AG09319 (cell line): Measurements from ENCODE around the gene CDH4.

Experiments
- DNase-seq: peaks from one replicate; pipeline ENCODE4 v3.0.0-alpha.2; 2010; ENCODE audit warnings: low read depth; ENCODE audit errors: extremely low read depth
- CTCF ChIP-seq: IDR thresholded peaks from 2 replicates; pipeline ENCODE4 v1.5.1; 2011; ENCODE audit warnings: low read depth, mild to moderate bottlenecking, inconsistent platforms, low read length, moderate library complexity

The CDH4 gene

GRCh38 chr20:61445138-61445537 lies 193.1 kb downstream of the CDH4 start:
- TF ChIP-seq CTCF, result no peak
- DNase-seq, result no peak

GRCh38 chr20:61445741-61446140 lies 193.7 kb downstream of the CDH4 start:
- no peak for DNase-seq
- no peak for TF ChIP-seq CTCF

GRCh38 chr20:61447952-61448351 lies 195.9 kb downstream of the CDH4 start:
- no peak for TF ChIP-seq CTCF
- no peak for DNase-seq

- no peak for DNase-seq
- TF ChIP-seq CTCF, result no peak
These were observed 196.3 kb downstream of the CDH4 start for GRCh38 chr20:61448386-61448785.

GRCh38 chr20:61449057-61449609 lies 197.1 kb downstream of the CDH4 start:
- DNase-seq, result no peak
- no peak for TF ChIP-seq CTCF

GRCh38 chr20:61449916-61450315 lies 197.9 kb downstream of the CDH4 start:
- TF ChIP-seq CTCF, result no peak
- no peak for DNase-seq

GRCh38 chr20:61450549-61450948 lies 198.5 kb downstream of the CDH4 start:
- no peak for TF ChIP-seq CTCF
- no peak for DNase-seq
